HG03159 (cell line): ENCODE results near the gene VAV2.

Experiments
- ATAC-seq: cut with Tn5 transposase; IDR thresholded peaks from one replicate; pipeline ENCODE4 v1.9.1; 2021; ENCODE audit warnings: mild to moderate bottlenecking, moderate library complexity; ENCODE audit not compliant: unreplicated experiment

The VAV2 gene

DNA sequence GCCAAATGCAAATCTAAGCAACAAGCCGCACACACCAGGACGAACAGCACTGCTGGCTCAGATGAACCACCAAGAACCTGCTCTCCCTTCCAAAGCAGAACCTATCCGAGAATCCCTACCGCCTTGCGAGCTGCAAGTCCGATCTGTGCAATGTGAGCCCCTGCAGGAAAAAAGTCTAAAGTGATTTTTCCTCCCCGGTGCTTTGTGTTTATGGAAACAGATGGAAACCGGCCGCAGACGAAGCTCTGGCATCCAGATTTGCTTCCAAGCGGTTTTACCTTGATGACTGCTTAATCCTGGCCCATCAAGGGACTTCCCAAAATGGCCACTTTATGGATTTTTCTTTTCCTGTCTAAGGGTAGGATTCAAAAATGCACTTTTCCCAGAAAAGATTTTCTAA lies 112.5 kb downstream of the VAV2 start:
- no peak for ATAC-seq

DNA sequence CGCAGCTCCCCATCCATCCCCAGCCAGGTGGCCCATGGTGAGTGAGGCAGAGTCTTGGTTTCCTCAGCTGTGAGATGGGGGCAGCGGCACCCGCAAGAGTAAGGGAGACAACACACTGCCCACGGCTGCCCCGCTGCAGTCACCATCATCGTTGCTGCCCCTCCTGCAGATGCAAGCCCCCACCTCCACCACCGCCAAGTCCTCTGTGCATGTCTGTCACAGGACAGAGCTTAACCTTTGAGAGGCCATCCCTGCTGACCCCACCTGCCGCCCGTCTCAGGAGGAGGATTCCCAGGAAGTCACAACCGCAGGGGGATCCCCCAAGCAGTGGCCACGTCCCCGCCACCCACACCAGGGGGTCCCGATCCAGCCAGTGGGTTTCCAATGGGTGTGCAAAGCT lies 113.7 kb downstream of the VAV2 start:
- ATAC-seq = no peak

- no peak for ATAC-seq
These were observed 114.2 kb downstream of the VAV2 start for GRCh38 chr9:133877967-133878366.

- ATAC-seq = no peak
These were observed 114.8 kb downstream of the VAV2 start for GRCh38 chr9:133877327-133877726.

DNA sequence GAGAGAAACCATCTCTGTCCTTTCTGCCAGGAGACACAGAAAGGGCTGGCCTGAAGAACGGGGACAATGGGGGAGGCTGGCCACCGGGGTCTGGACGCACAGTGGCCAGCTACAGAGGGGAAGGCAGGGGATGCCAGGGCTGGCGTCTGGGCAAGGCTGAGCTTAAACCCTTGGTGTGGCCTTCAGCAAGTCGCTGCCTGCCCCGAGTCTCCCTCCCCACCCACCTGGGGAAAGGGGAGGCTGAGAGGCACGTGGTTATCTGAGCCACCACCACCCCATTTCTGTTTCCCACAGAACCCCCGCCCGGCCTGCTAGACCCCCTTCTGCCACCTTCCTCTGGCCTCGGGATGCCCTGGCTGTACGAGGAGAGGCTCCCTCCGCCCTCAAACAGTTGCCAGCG lies 115.3 kb downstream of the VAV2 start:
- no peak for ATAC-seq

GRCh38 chr9:133876144-133876543 lies 116.0 kb downstream of the VAV2 start:
- ATAC-seq = no peak

GRCh38 chr9:133875131-133875530 lies 117.0 kb downstream of the VAV2 start:
- ATAC-seq = no peak

GRCh38 chr9:133874659-133875058 lies 117.5 kb downstream of the VAV2 start:
- no peak for ATAC-seq

DNA sequence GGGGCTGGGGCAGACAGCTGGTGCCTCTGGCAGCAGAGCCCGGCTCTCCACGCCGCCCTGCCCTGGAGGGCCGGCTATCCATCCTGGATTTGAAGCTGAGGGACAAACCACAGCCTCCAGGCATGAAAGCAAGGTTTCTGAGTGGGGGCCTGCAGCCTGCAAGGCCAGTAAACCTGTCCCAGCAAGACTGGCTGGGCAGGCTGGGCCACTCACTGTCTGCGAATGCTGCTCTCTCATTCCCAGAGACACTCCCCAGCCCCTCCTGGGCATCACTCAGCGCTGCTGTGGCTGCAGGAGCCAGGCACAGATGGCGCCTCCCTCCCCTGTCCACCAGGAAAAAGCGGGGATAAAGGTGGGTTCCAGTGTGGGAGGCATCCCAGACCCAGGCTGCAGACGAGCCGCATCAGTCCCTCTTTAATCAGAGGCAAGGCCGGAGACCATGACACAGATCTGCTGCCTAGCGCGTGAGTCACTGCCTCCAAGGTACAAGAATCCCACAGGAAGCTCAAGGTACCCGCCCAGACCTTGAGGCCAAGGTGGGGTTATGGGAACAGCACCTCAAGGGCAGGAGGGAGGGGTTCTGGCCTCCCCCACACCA lies 118.0 kb downstream of the VAV2 start:
- ATAC-seq = no peak

DNA sequence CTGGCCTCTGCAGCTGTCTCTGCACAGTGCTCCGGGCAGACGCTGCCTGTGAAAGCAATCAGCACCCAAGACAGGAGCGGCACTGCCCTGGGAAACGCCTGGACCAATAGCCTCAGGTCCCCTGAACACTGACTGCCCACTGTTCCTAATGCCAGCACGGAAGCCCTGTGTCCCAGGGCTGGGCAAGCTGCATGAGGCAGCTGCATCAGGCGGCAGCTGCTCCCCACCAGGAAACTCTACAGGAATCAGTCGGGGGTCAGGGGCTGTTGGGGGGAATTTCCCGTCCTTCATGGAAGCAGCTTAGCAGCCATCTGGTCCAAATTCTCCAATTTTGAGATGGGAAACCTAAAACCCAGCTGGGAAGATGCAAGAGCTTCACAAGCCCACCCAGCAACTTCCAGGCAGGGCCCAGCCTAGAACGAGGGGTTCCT lies 118.6 kb downstream of the VAV2 start:
- no peak for ATAC-seq

GRCh38 chr9:133873009-133873408 lies 119.1 kb downstream of the VAV2 start:
- no peak for ATAC-seq

DNA sequence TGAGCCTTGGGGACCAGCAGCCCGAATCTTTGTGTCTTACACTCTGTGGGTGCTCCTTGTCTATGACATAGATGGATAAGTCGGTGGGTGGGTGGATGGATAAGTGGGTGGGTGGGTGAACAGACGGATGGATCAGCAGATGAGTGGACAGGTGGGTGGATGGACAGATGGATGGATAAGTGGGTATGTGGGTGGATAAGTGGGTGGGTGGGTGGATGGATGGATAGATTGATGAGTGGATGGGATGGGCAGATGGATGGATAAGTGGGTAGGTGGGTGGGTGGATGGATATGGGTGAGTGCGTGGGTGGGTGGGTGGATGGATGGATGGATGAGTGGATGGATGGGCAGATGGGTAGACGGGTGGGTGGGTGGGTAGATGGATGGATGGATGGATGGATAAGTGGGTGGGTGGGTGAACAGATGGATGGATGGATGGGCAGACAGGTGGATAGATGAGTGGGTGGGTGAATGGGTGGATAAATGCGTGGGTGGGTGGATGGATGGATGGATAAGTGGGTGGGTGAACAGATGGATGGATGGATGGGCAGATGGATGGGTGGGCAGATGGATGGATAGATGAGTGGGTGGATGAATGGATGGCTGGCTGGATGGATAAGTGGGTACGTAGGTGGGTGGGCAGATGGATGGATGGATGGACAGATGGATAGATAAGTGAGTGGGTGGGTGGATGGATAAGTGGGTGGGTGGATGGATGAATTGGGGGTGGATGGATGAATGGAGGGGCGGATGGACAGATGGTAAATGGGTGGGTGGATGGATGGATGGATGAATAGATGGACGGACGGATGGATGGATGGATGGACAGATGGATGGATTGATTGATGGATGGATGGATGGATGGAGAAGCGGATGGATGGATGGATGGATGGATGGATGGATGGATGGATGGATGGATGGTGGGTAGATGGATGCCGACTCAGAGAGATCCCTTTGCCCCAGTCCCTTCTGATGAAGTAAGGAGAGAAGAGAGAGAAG lies 121.2 kb downstream of the VAV2 start:
- ATAC-seq = no peak

GRCh38 chr9:133869674-133870405 lies 122.3 kb downstream of the VAV2 start:
- ATAC-seq = no peak

GRCh38 chr9:133868203-133868602 lies 123.9 kb downstream of the VAV2 start:
- ATAC-seq = no peak

- ATAC-seq = no peak
These were observed 125.2 kb downstream of the VAV2 start for GRCh38 chr9:133866946-133867345.

DNA sequence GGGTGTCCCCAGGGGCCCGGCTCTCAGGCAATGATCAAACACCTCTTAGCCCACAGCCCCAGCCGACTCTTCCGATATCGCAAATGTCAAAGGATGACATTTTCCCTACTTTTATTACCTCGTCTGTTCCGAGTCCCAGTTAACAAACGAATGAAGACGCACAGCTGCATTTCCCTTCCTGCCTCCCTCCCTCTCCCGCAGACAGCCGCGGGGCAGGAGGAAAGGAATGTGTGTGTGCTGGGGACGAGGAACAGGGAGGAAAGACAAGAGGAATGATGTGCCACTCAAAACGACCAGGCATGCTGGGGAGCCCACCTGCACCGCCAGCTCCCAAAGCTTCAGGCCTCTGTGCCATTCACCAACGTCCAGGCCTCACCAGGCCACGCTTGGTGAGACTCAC lies 128.1 kb downstream of the VAV2 start:
- ATAC-seq = no peak

- no peak for ATAC-seq
These were observed 128.9 kb downstream of the VAV2 start for GRCh38 chr9:133863257-133863592.

DNA sequence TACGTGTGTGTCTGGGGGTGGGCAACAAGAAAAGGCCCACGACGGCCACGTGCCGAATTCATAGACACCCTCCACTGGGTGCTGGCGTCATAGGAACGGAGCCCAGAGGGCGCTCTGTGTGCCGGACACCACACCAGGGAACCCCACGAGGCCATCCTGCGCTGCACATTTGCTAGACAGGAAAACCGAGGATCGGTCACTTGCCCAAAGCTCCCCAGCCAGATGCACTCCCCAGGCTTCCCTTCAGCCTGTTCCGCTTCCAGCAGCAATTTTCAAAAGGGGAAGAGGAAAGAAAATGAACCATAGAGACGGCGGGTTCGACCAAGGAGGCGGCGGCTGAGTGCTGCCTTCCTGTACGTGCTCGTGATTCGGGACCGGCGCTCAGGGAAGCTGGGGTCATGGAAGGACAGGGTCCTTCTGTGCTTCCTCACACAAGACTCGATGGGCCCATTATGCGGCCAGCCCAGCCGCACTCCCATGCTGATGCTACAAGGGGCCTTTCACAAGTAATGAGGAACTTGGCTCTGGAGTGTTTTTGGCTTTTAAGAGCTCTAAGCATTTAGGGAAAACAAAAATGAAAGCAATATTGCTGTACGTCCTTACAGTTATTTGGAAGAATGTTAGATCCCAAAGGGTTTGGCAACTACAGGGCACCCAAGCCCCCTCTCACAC lies 129.4 kb downstream of the VAV2 start:
- ATAC-seq = no peak

GRCh38 chr9:133861692-133862091 lies 130.4 kb downstream of the VAV2 start:
- no peak for ATAC-seq

GRCh38 chr9:133861086-133861485 lies 131.0 kb downstream of the VAV2 start:
- no peak for ATAC-seq

GRCh38 chr9:133858771-133859170 lies 133.4 kb downstream of the VAV2 start:
- ATAC-seq = no peak
